ENCODE results near the gene NIPA2.

GRCh38 chr15:22890296-22890695 is 51.8 kb downstream of the NIPA2 start:
- TF ChIP-seq, protein P1, sequence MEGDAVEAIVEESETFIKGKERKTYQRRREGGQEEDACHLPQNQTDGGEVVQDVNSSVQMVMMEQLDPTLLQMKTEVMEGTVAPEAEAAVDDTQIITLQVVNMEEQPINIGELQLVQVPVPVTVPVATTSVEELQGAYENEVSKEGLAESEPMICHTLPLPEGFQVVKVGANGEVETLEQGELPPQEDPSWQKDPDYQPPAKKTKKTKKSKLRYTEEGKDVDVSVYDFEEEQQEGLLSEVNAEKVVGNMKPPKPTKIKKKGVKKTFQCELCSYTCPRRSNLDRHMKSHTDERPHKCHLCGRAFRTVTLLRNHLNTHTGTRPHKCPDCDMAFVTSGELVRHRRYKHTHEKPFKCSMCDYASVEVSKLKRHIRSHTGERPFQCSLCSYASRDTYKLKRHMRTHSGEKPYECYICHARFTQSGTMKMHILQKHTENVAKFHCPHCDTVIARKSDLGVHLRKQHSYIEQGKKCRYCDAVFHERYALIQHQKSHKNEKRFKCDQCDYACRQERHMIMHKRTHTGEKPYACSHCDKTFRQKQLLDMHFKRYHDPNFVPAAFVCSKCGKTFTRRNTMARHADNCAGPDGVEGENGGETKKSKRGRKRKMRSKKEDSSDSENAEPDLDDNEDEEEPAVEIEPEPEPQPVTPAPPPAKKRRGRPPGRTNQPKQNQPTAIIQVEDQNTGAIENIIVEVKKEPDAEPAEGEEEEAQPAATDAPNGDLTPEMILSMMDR (IDR thresholded peaks at IDR 0.05): no peak
- no peak for TF ChIP-seq POLR2A (IDR thresholded peaks at IDR 0.05)
